Lung (tissue), 12 donors: ENCODE data around the gene AAGAB. TPM values are rescaled to one million over a fixed set of nuclear protein-coding genes. Genes with fewer than 3 reads are reported as not detected.

Experiments
- ATAC-seq: fragments of 200-7000 bp; cut with Tn5 transposase; one replicate; pipeline ENCODE4 v1.9.1; 2020; ENCODE audit warnings: moderate number of reproducible peaks; ENCODE audit not compliant: insufficient read depth, low FRiP score
- DNase-seq, 3 donors: peaks; one replicate each; pipeline ENCODE4 v3.0.0-alpha.2; 2013 to 2017
- H3K27ac ChIP-seq, 2 donors: one replicate each; pipeline ENCODE4 v1.5.1; 2013; ENCODE audit warnings: mild to moderate bottlenecking in 2 of 2, moderate library complexity in 2 of 2, control low read depth in 1 of 2, inconsistent platforms in 1 of 2, low read depth in 1 of 2, low read length in 1 of 2
- H3K27me3 ChIP-seq, 3 donors: one replicate each; pipeline ENCODE4 v1.5.1; 2013; ENCODE audit warnings: low read length in 2 of 3; ENCODE audit not compliant: control insufficient read depth in 3 of 3, insufficient read depth in 3 of 3
- H3K36me3 ChIP-seq, 4 donors: one replicate each; pipeline ENCODE4 v1.5.1; 2013; ENCODE audit warnings: low read length in 4 of 4, mild to moderate bottlenecking in 1 of 4, moderate library complexity in 1 of 4; ENCODE audit not compliant: control insufficient read depth in 4 of 4, insufficient read depth in 4 of 4
- H3K4me1 ChIP-seq, 5 donors: one replicate each; pipeline ENCODE4 v1.5.1; 2013; ENCODE audit warnings: low read length in 5 of 5, mild to moderate bottlenecking in 2 of 5, moderate library complexity in 1 of 5; ENCODE audit not compliant: control insufficient read depth in 5 of 5, insufficient read depth in 5 of 5
- H3K4me3 ChIP-seq: one replicate; pipeline ENCODE4 v1.5.1; 2013; ENCODE audit warnings: mild to moderate bottlenecking, control low read depth, moderate library complexity
- H3K9ac ChIP-seq, 2 donors: one replicate each; pipeline ENCODE4 v1.5.1; 2013; ENCODE audit warnings: low read length in 2 of 2, control low read depth in 1 of 2; ENCODE audit not compliant: insufficient read depth in 1 of 2
- H3K9me3 ChIP-seq, 4 donors: one replicate each; pipeline ENCODE4 v1.5.1; 2013; ENCODE audit warnings: low read length in 3 of 4, mild to moderate bottlenecking in 1 of 4, moderate library complexity in 1 of 4; ENCODE audit not compliant: control insufficient read depth in 4 of 4, insufficient read depth in 3 of 4
- CTCF ChIP-seq: IDR thresholded peaks from 2 replicates; pipeline ENCODE4 v1.5.1; 2012; ENCODE audit warnings: mild to moderate bottlenecking; ENCODE audit errors: control extremely low read depth, extremely low read depth
- WGBS, 2 donors: extraction: QIAGEN DNeasy Blood & Tissue Kit; methylation state at CpG; one replicate each; pipeline ENCODE4 v1.1.7; 2013; 5-methylcytosine and 5-hydroxymethylcytosine counted together
- polyA plus RNA-seq, 2 donors: library from polyadenylated mRNA; stranded (reverse); fragments of 200-250 nt; gene quantifications; one replicate each; pipeline ENCODE4 v1.2.1, GENCODE V29; 2013
- total RNA-seq, 2 donors: library from RNA; depleted of rRNA in 1 of 2; stranded (reverse); fragments of >200 nt in 1 of 2; gene quantifications; one replicate each; pipeline ENCODE4 v1.2.1, GENCODE V29; 2014 to 2021
- donor health status: control.
- donor health status: control.
- donor health status: Bipolar disorder and iron deficiency.
- donor health status: healthy.
- donor health status: DM: yes; HTN: yes; CAD: no.

The AAGAB gene
- total and polyA plus RNA-seq, 4 donors, result 11.5 to 34.5 (median 26.4) TPM

GRCh38 chr15:67164811-67165253, 89.6 kb downstream of the AAGAB start:
- H3K4me3 ChIP-seq, result no peak overlapping the region
- no peaks in the 10 kb centered on the region for H3K27me3 ChIP-seq
- H3K9me3 ChIP-seq, result no peaks in the 10 kb centered on the region
- WGBS, 2 donors, result 81 to 95% methylated on average over 17 of the region's 17 CpGs
- ATAC-seq, result no peak
- DNase-seq, result no peak
- H3K4me1 ChIP-seq, result peaks cover 9 to 49% (median 19%) of the 10 kb centered on the region in 5 donors
- peak overlapping the region in 1 of 2 donors; percentile 52 for H3K27ac ChIP-seq
- H3K9ac ChIP-seq, result no peak overlapping the region
- no peak for TF ChIP-seq CTCF
- peaks cover 0 to 15% (median 10%) of the 10 kb centered on the region in 4 donors for H3K36me3 ChIP-seq

GRCh38 chr15:67164401-67164791, 90.1 kb downstream of the AAGAB start:
- Histone ChIP-seq H3K9me3 (no peaks in the 10 kb centered on the region), H3K27ac (peak overlapping the region in 1 of 2 donors; percentile 26), H3K36me3 (peaks cover 0 to 15% (median 11%) of the 10 kb centered on the region in 4 donors), H3K4me3 (no peak overlapping the region), H3K9ac (no peak overlapping the region), H3K27me3 (no peaks in the 10 kb centered on the region), H3K4me1 (peaks cover 9 to 49% (median 19%) of the 10 kb centered on the region in 5 donors)
- DNase-seq (peak; percentile 47 to 73 (median 66)), ATAC-seq (no peak)
- WGBS, 2 donors, result 63 to 73% methylated on average over 5 of the region's 5 CpGs
- no peak for TF ChIP-seq CTCF

- H3K36me3 ChIP-seq, result peaks cover 0 to 15% (median 11%) of the 10 kb centered on the region in 4 donors
- no peak overlapping the region for H3K9ac ChIP-seq
- ATAC-seq (no peak), DNase-seq (no peak)
- peaks cover 12 to 37% (median 14%) of the 10 kb centered on the region in 5 donors for H3K4me1 ChIP-seq
- H3K4me3 ChIP-seq, result no peak overlapping the region
- H3K27ac ChIP-seq, result peak overlapping the region in 1 of 2 donors; percentile 15
- no peaks in the 10 kb centered on the region for H3K27me3 ChIP-seq
- 95 to 97% methylated on average over 6 of the region's 6 CpGs for WGBS, 2 donors
- no peaks in the 10 kb centered on the region for H3K9me3 ChIP-seq
- no peak for TF ChIP-seq CTCF
Measured at GRCh38 chr15:67163180-67163579, 91.3 kb downstream of the AAGAB start.

GRCh38 chr15:67161881-67162280, 92.6 kb downstream of the AAGAB start:
- ATAC-seq, result no peak
- no peak for DNase-seq
- Histone ChIP-seq H3K27ac (no peak overlapping the region), H3K9me3 (no peaks in the 10 kb centered on the region), H3K4me3 (no peak overlapping the region), H3K36me3 (peaks cover 0 to 17% (median 7%) of the 10 kb centered on the region in 4 donors), H3K9ac (no peak overlapping the region), H3K27me3 (no peaks in the 10 kb centered on the region), H3K4me1 (peaks cover 7 to 24% (median 18%) of the 10 kb centered on the region in 5 donors)
- TF ChIP-seq CTCF, result no peak
- 89 to 91% methylated on average over 4 of the region's 4 CpGs for WGBS, 2 donors
